ENCODE measurements around the gene ZC3H11A.
"Not testable (repeated sequence)": the region's sequence is repeated elsewhere in the genome, so short reads cannot be mapped to it uniquely, and the experiment has no call there.

The ZC3H11A gene

GRCh38 chr1:203795441-203796235, at the start of gene ZC3H11A, which contains the start of gene ZBED6:
Gene ZC3H11A (plus strand): TSS chr1:203795623. CDS start chr1:203817071, 21,448 bp downstream.
Gene ZBED6 (plus strand): TSS chr1:203795623. CDS start chr1:203797523, 1,900 bp downstream.
- ATAC-seq, result peak; percentile 99
- DNase-seq, result peak; percentile 98

GRCh38 chr1:203746281-203746680, 49.1 kb upstream of the ZC3H11A start:
- DNase-seq (no peak), ATAC-seq (no peak)

DNA sequence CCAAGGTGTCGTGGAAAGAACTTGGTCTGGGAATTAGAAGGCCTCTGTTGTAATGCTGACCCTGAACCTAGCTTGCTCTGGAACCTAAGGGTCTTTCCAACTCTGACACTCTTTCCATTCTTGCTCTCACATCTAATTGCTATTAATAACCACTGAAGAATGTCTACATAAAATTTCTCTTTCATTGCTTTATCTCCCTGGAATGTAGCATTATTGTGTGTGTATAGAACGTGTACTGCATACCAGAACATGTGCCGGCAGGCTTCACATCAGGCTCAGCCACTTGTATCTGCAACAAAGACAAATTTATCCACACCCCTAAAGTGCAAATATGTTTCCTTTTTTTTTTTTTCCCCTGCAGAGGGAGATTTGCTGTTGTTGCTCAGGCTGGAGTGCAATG, 44.4 kb upstream of the ZC3H11A start:
- DNase-seq, result no peak

DNA sequence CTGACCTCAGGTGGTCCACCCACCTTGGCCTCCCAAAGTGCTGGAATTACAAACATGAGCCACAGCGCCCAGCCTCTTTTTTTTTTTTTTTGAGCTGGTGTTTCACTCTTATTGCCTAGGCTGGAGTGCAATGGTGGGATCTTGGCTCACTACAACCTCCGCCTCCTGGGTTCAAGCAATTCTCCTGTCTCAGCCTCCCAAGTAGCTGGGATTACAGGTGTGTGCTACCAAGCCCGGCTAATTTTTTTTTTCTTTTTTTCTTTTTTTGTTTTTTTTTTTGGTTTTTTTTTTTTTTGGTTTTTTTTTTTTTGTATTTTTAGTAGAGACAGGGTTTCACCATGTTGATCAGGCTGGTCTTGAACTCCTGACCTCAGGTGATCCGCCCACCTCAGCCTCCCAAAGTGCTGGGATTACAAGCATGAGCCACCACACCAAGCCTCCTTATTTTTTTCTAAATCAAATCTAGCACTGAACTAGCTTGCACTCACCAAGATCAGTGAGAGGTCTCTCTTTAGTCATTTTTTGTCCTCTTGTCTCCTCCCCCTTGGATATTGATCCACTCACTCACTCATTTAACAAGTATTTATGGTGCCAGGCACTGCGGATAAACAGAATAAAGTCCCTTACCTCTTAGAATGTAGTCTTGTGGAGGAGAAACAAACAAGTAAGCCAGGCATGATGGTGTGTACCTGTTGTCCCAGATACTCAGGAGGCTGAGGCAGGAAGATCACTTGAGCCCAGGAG, 43.6 kb upstream of the ZC3H11A start:
- not testable (repeated sequence) for ATAC-seq, DNase-seq

More for the DNA sequence above, 44.4 kb upstream of the ZC3H11A start:
- no peak for ATAC-seq

DNA sequence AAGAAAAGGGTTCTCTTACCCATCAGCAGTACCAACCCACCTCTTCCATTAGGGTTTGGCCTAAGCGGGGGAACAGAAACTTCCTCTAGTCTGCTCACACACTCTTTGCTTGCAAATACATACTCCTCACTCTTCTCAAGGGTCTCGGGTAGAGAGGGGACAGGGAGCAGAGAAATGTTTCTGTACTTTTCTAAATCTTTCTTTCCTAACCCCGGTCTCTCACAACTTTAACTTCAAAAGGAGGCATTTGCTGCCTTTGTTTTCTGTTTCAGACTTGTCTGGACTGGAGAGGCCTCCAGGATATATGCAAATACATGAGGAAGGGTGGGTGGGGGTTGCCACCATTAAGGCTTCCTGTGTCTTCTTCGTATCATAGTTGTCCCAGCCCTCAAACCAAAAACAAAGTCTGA, 41.0 kb upstream of the ZC3H11A start:
- DNase-seq (no peak), ATAC-seq (peak; percentile 40)

DNA sequence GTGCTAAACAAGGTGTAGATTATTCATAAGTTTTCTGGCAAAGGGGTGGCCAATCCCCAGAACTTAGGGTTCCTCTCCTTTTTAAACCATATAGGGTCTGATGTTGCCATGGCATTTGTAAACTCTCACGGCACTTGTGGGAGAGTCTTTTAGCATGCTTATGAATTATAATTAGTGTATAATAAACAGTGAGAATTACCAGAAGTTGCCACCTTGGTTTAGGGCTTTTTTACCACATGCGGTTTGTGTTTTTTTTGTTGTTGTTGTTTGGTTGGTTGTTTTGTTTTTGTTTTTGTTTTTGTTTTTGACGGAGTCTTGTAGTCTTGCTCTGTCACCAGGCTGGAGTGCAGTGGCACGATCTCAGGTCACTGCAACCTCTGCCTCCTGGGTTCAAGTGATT, 39.4 kb upstream of the ZC3H11A start:
- DNase-seq (no peak), ATAC-seq (no peak)

GRCh38 chr1:203758749-203759148, 36.7 kb upstream of the ZC3H11A start:
- ATAC-seq, DNase-seq: not testable (repeated sequence)

- ATAC-seq (no peak), DNase-seq (no peak)
Observed at GRCh38 chr1:203760506-203760905, 34.9 kb upstream of the ZC3H11A start.

DNA sequence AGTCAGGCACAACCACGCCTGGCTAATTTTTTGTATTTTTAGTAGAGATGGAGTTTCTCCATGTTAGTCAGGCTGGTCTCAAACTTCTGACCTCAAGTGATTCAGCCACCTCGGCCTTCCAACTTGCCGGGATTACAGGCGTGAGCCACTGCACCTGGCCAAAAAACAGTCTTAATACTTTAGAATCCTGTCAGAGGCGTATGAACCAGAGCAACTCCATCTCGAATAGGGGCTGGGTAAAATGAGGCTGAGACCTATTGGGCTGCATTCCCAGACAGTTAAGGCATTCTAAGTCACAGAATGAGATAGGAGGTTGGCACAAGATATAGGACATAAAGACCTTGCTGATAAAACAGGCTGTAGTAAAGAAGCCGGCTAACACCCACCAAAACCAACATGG, 33.5 kb upstream of the ZC3H11A start:
- not testable (repeated sequence) for DNase-seq, ATAC-seq

DNA sequence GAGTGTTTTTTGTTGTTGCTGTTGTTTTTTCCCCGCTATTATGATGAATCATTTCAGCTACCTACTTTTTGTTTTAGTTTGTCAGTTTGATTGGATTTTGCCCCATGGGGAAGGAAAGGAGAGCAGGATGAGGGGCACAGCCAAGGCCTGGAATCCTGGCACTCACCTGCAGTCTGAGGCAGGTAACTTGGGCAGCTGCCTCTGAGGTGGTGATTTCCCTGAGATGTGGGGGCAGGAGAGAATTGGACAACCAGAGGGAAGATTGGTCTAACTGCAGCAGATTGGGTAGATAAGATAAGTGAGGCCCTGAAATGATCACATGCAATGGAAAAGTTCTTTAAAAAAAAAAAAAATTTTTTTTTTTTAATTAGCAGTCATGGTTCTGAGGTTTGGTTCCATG, 31.9 kb upstream of the ZC3H11A start:
- no peak for DNase-seq
- ATAC-seq, result no peak

GRCh38 chr1:203764105-203765028, 31.1 kb upstream of the ZC3H11A start:
- ATAC-seq, result no peak

DNA sequence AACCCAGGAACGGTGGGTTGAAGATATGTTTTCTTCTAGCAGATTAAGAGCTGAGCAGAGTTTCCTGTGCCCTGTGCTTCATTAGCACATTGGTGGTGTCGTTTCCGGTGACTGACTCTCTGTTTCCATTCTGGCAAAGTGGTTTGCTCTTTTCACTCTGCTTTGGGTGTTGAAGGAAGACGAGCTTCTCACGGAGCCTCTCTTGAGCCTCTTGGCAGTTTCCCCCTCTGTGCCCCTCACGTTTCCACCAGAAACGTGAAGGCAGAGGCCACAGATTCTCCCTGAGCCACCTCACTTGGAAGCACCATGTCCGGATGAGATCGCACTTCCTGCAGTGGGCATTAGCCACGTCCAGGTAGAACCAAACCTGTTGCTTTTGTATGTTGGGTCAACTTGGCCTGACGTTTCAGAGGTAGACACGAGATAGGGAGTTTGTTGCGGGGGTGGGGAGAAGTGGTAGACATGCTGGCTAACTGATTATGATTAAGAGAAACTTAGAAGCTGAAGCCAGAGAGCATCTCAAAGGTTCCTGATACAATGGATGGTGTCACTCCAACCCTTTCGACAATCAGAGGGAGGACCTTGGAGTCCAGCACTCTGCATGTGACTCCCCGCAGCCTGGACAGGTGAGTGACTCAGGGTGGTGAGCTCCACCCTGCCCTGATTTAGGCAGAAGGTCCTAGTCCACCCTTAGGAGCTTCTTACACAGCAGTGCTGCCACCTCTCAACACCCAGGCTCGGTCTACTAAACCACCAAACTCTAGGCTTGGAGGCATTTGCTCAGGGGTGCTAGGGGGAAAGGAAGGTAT, 30.2 kb upstream of the ZC3H11A start, which contains the start of gene LAX1:
TSS of gene LAX1 (plus strand) at position 155 of the 809 bp plus-strand sequence. CDS start at position 538, 383 bp downstream.
- DNase-seq (peak; percentile 76), ATAC-seq (peak; percentile 92)

More at GRCh38 chr1:203764105-203765028, 31.1 kb upstream of the ZC3H11A start:
- DNase-seq, result no peak

- ATAC-seq, result no peak
Observed at GRCh38 chr1:203768256-203768655, 27.2 kb upstream of the ZC3H11A start.

GRCh38 chr1:203769505-203770343, 25.7 kb upstream of the ZC3H11A start:
- no peak for ATAC-seq
- no peak for DNase-seq

More at GRCh38 chr1:203768256-203768655, 27.2 kb upstream of the ZC3H11A start:
- DNase-seq, result no peak

GRCh38 chr1:203771901-203772301, 23.5 kb upstream of the ZC3H11A start:
- ATAC-seq (no peak), DNase-seq (no peak)

- DNase-seq (no peak), ATAC-seq (no peak)
Observed at GRCh38 chr1:203772836-203773235, 22.6 kb upstream of the ZC3H11A start.

GRCh38 chr1:203776636-203777035, 18.8 kb upstream of the ZC3H11A start:
- ATAC-seq (no peak), DNase-seq (no peak)

DNA sequence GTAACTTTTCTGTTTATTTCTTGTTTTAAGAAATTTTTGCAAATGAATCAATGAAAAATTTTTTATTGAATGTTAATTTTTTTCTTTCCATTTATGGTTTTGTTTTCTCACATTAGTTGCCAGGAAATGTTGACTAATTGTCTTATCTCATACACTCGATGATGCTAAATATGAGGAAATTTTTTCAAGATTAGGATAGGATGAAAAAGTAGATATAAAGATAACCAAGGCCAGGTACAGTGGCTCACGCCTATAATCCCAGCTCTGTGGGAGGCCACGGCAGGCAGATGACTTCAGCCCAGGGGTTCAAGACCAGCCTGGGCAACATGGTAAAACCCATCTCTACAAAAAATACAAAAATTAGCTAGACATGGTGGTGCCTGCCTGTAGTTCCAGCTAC, 17.8 kb upstream of the ZC3H11A start:
- ATAC-seq, result no peak
- no peak for DNase-seq

- DNase-seq (no peak), ATAC-seq (no peak)
Observed at GRCh38 chr1:203778146-203778545, 17.3 kb upstream of the ZC3H11A start.

GRCh38 chr1:203778789-203779188, 16.6 kb upstream of the ZC3H11A start:
- DNase-seq (no peak), ATAC-seq (no peak)

Measured in stimulated activated naive CD8-positive, alpha-beta T cell treated with anti-CD3 and anti-CD28 coated beads, Interleukin-15, Interleukin-2, amounts not matched to agents 100 U/mL and 50 U/mL, for 24 hours (primary cell).